Measurements from ENCODE around the gene GGA1. TPM values are rescaled to one million over a fixed set of nuclear protein-coding genes. Genes with fewer than 3 reads are reported as not detected.
"Not testable (repeated sequence)": the region's sequence is repeated elsewhere in the genome, so short reads cannot be mapped to it uniquely, and the experiment has no call there.

GGA1 gene
- total RNA-seq, 1 experiment from 2014 or later = 89.8 TPM

- intact Hi-C loops (cut with micrococcal nuclease; ENCODE audit: unreplicated experiment) = no loop called here
Observed at GRCh38 chr22:37601540-37602442, 6.8 kb upstream of the GGA1 start.

DNA sequence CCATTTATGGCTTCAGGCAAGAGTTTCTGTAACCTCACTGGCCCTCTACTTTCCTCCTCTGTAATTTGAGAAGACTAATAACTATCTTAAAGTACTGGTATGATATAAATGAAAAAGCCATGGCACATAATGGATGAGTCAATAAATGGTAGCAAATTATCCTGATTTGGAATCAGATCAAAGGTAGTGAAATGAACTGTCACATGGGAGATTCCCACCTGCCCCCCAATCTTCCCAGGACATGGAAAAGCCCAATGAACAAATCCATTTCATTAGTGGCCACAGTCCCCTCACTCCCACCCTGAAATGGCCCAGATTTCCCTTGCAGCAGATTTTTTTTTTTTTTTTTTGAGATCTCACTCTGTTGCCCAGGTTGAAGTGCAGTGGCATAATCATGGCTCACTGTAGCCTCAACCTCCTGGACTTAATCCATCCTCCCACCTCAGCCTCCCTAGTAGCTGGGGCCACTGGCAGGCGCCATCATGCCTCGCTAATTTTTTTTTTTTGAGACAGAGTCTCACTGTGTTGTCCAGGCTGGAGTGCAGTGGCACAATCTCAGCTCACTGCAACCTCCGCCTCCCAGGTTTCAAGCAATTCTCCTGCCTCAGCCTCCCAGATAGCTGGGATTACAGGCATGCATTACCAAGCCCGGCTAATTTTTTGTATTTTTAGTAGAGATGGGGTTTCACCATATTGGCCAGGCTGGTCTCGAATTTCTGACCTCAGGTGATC lies 5.9 kb upstream of the GGA1 start:
- Mint-ChIP-seq H3K27ac (ENCODE audit: unreplicated experiment) (peak overlapping the region; percentile 97), H3K4me1 (ENCODE audit: low read depth, unreplicated experiment) (peaks cover 42% of the 10 kb centered on the region), H3K36me3 (ENCODE audit: insufficient read depth, unreplicated experiment) (peaks cover 25% of the 10 kb centered on the region)
- BruUV-seq (replicated peaks); DNase-seq; H3K9me3 Mint-ChIP-seq (ENCODE audit: low read depth, unreplicated experiment); H3K4me3 Mint-ChIP-seq (ENCODE audit: low read depth, unreplicated experiment); H3K27me3 Mint-ChIP-seq (ENCODE audit: unreplicated experiment); intact Hi-C loops (cut with micrococcal nuclease; ENCODE audit: unreplicated experiment): not testable (repeated sequence)
- CTCF ChIA-PET = interaction anchor here (0.8 to 1.0 kb wide), 7 partner anchors 10 to 90 kb away, joined by 3 to 7 read pairs (median 5); no protein-coding TSS in a partner anchor

More at GRCh38 chr22:37601540-37602442, 6.8 kb upstream of the GGA1 start:
- no peaks in the 10 kb centered on the region for H3K27me3 Mint-ChIP-seq (ENCODE audit: unreplicated experiment)
- TF ChIP-seq, protein P1, sequence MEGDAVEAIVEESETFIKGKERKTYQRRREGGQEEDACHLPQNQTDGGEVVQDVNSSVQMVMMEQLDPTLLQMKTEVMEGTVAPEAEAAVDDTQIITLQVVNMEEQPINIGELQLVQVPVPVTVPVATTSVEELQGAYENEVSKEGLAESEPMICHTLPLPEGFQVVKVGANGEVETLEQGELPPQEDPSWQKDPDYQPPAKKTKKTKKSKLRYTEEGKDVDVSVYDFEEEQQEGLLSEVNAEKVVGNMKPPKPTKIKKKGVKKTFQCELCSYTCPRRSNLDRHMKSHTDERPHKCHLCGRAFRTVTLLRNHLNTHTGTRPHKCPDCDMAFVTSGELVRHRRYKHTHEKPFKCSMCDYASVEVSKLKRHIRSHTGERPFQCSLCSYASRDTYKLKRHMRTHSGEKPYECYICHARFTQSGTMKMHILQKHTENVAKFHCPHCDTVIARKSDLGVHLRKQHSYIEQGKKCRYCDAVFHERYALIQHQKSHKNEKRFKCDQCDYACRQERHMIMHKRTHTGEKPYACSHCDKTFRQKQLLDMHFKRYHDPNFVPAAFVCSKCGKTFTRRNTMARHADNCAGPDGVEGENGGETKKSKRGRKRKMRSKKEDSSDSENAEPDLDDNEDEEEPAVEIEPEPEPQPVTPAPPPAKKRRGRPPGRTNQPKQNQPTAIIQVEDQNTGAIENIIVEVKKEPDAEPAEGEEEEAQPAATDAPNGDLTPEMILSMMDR (IDR thresholded peaks at IDR 0.05; ENCODE audit: unreplicated experiment) = no peak
- no peaks in the 10 kb centered on the region for H3K9me3 Mint-ChIP-seq (ENCODE audit: low read depth, unreplicated experiment)
- H3K36me3 Mint-ChIP-seq (ENCODE audit: insufficient read depth, unreplicated experiment) = peaks cover 16% of the 10 kb centered on the region
- DNase-seq = peak; percentile 88
- BruUV-seq (replicated peaks) = no TSS peak
- CTCF ChIA-PET = interaction anchor here (0.6 to 1.0 kb wide), 8 partner anchors 9 to 89 kb away, joined by 3 to 7 read pairs (median 4); no protein-coding TSS in a partner anchor
- H3K27ac Mint-ChIP-seq (ENCODE audit: unreplicated experiment) = peak overlapping the region; percentile 97
- peaks cover 42% of the 10 kb centered on the region for H3K4me1 Mint-ChIP-seq (ENCODE audit: low read depth, unreplicated experiment)
- peak overlapping the region; percentile 73 for H3K4me3 Mint-ChIP-seq (ENCODE audit: low read depth, unreplicated experiment)

DNA sequence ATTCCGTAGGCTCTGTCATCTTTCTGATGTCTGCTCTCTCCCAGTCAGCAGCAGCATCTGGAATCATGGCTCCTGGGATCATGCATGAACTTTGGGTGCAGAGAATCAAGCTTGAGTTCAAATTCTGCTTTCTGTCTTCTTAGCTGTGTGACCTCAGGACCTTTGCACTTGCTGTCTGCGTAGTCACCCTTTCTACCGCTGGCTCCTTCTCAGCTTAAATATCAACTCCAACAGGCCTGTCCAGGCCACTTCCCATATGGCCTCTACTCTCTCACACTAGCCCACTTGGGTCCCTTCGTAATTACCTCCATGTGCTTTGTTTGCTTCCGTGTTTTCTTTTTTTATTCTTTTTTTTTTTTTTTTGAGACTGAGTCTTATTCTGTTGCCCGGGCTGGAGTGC lies 4.6 kb upstream of the GGA1 start:
- H3K27me3 Mint-ChIP-seq (ENCODE audit: unreplicated experiment) = no peaks in the 10 kb centered on the region
- no peak for DNase-seq
- no peak overlapping the region for H3K4me3 Mint-ChIP-seq (ENCODE audit: low read depth, unreplicated experiment)
- no peaks in the 10 kb centered on the region for H3K9me3 Mint-ChIP-seq (ENCODE audit: low read depth, unreplicated experiment)
- CTCF ChIA-PET = interaction anchor here (0.6 to 0.7 kb wide), 2 partner anchors 9 to 422 kb away, joined by 5 read pairs; no protein-coding TSS in a partner anchor
- TF ChIP-seq, protein P1 (IDR thresholded peaks at IDR 0.05; ENCODE audit: unreplicated experiment) = no peak
- BruUV-seq (replicated peaks) = no TSS peak
- peaks cover 39% of the 10 kb centered on the region for H3K4me1 Mint-ChIP-seq (ENCODE audit: low read depth, unreplicated experiment)
- H3K27ac Mint-ChIP-seq (ENCODE audit: unreplicated experiment) = no peak overlapping the region
- intact Hi-C loops (cut with micrococcal nuclease; ENCODE audit: unreplicated experiment) = no loop called here
- H3K36me3 Mint-ChIP-seq (ENCODE audit: insufficient read depth, unreplicated experiment) = peaks cover 36% of the 10 kb centered on the region

- Mint-ChIP-seq H3K9me3 (ENCODE audit: low read depth, unreplicated experiment) (no peaks in the 10 kb centered on the region), H3K27ac (ENCODE audit: unreplicated experiment) (no peak overlapping the region), H3K36me3 (ENCODE audit: insufficient read depth, unreplicated experiment) (peaks cover 41% of the 10 kb centered on the region), H3K4me1 (ENCODE audit: low read depth, unreplicated experiment) (peaks cover 34% of the 10 kb centered on the region), H3K4me3 (ENCODE audit: low read depth, unreplicated experiment) (no peak overlapping the region), H3K27me3 (ENCODE audit: unreplicated experiment) (no peaks in the 10 kb centered on the region)
- CTCF ChIA-PET = interaction anchor here (0.6 kb wide), 1 partner anchor 77 kb away, joined by 3 read pairs; no protein-coding TSS in a partner anchor
- TF ChIP-seq, protein P1 (IDR thresholded peaks at IDR 0.05; ENCODE audit: unreplicated experiment) = no peak
- no TSS peak for BruUV-seq (replicated peaks)
- intact Hi-C loops (cut with micrococcal nuclease; ENCODE audit: unreplicated experiment) = no loop called here
- no peak for DNase-seq
Observed at GRCh38 chr22:37604875-37605274, 3.8 kb upstream of the GGA1 start.

Data from Calu3 (cell line).